Hepatocyte (in vitro differentiated cells): Measurements from ENCODE around the gene SPG11.

ENCODE experiments used
- EZH2 ChIP-seq: fragments of 200-600 bp; sonication (generic); IDR thresholded peaks from 2 replicates; pipeline ENCODE4 v1.6.1; 2016; ENCODE audit warnings: antibody characterized with exemption, mild to moderate bottlenecking, borderline replicate concordance
- EZH2phosphoT487 ChIP-seq: fragments of 200-600 bp; sonication (generic); IDR thresholded peaks from one replicate; pipeline ENCODE4 v1.6.1; 2018; ENCODE audit warnings: antibody characterized with exemption, mild to moderate bottlenecking, low read depth, moderate library complexity; ENCODE audit not compliant: unreplicated experiment, severe bottlenecking
- TF ChIP-seq, protein P1 (sequence below): fragments of 200-600 bp; sonication (generic); IDR thresholded peaks from 2 replicates; pipeline ENCODE4 v1.5.1; 2016; ENCODE audit warnings: antibody characterized with exemption, mild to moderate bottlenecking; ENCODE audit not compliant: poor library complexity

DNA sequence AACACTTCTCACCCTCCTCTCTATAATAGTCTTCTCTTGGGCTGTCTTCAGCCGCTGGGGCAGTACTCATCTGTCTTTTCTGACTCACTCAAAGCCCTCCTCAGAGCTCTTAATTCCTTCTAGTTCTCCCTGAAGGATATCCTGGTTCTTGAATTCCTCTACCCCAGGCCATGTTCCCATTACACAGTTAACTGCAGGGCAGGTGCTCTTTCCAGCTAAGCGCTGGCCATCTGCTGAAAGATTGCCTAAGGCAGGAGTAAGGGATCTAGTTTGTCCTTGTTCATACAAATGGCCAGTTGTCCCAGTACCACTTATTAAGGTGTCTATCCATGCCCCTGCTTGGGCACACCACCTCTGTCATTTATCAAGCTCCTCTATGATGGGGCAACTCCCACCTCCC, 10.2 kb upstream of the SPG11 start:
- TF ChIP-seq, protein P1, sequence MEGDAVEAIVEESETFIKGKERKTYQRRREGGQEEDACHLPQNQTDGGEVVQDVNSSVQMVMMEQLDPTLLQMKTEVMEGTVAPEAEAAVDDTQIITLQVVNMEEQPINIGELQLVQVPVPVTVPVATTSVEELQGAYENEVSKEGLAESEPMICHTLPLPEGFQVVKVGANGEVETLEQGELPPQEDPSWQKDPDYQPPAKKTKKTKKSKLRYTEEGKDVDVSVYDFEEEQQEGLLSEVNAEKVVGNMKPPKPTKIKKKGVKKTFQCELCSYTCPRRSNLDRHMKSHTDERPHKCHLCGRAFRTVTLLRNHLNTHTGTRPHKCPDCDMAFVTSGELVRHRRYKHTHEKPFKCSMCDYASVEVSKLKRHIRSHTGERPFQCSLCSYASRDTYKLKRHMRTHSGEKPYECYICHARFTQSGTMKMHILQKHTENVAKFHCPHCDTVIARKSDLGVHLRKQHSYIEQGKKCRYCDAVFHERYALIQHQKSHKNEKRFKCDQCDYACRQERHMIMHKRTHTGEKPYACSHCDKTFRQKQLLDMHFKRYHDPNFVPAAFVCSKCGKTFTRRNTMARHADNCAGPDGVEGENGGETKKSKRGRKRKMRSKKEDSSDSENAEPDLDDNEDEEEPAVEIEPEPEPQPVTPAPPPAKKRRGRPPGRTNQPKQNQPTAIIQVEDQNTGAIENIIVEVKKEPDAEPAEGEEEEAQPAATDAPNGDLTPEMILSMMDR = no peak
- TF ChIP-seq EZH2 (no peak), EZH2phosphoT487 (no peak)
